B cell (primary cell): ENCODE measurements around the gene CST7. TPM values are rescaled to one million over a fixed set of nuclear protein-coding genes. Genes with fewer than 3 reads are reported as not detected.
A peak's percentile ranks its signal among the peaks of the same experiment; 100 is the strongest.

Experiments used
- ATAC-seq: fragments of 200-7000 bp; cut with Tn5 transposase; one replicate; pipeline ENCODE4 v1.10.0; 2021; ENCODE audit warnings: low read depth, mild to moderate bottlenecking, moderate number of reproducible peaks, moderate library complexity
- CTCF ChIA-PET: fragments of 350-600 bp; sonication (Branson Sonifier 250); formaldehyde crosslinking; loops from one replicate; lab custom pipeline; 2021; ENCODE audit warnings: antibody characterized with exemption, inconsistent platforms; lab: Charles Lee
- POLR2A ChIA-PET: fragments of 350-600 bp; sonication (Branson Sonifier 250); formaldehyde crosslinking; loops from one replicate; lab custom pipeline; 2021; ENCODE audit warnings: antibody characterized with exemption; lab: Charles Lee
- DNase-seq: peaks from one replicate; pipeline ENCODE4 v3.0.0; 2013
- H2AFZ ChIP-seq: 2 replicates; pipeline ENCODE4 v1.6.1; 2012; ENCODE audit warnings: mild to moderate bottlenecking, low read depth, low read length; ENCODE audit not compliant: insufficient read depth, poor library complexity, severe bottlenecking
- H3K27ac ChIP-seq, 2 donors: 1 replicate in 1 of 2; 2 replicates in 1 of 2; pipeline ENCODE4 v1.5.1; 2012 to 2013; ENCODE audit warnings: low read length in 2 of 2, mild to moderate bottlenecking in 2 of 2, moderate library complexity in 1 of 2
- H3K27me3 ChIP-seq, 4 experiments: fragments of 200-600 bp in 1 of 4; sonication (generic) in 1 of 4; replicated peaks in 1 of 4; 1 replicate in 2 of 4; 2 replicates in 2 of 4; pipeline versions ENCODE4 v1.6.1 to v1.7.0; 2013 to 2016; ENCODE audit warnings: low read length in 3 of 4, mild to moderate bottlenecking in 2 of 4, mixed read lengths in 1 of 4, moderate library complexity in 1 of 4; ENCODE audit not compliant: insufficient read depth in 4 of 4, control insufficient read depth in 3 of 4; ENCODE audit errors: control extremely low read depth in 1 of 4
- H3K36me3 ChIP-seq, 2 experiments: replicated peaks in 1 of 2; 1 replicate in 1 of 2; 2 replicates in 1 of 2; pipeline versions ENCODE4 v1.6.1 to v1.7.1; 2013; ENCODE audit warnings: low read length in 1 of 2; ENCODE audit not compliant: insufficient read depth in 2 of 2, control insufficient read depth in 1 of 2; ENCODE audit errors: control extremely low read depth in 1 of 2, extremely low read depth in 1 of 2
- H3K4me1 ChIP-seq, 2 donors: fragments of 200-600 bp in 1 of 2; sonication (generic) in 1 of 2; 1 replicate in 1 of 2; 2 replicates in 1 of 2; pipeline versions ENCODE4 v1.5.1 to v1.6.1; 2013 to 2017; ENCODE audit warnings: low read length in 2 of 2; ENCODE audit not compliant: control insufficient read depth in 2 of 2, insufficient read depth in 2 of 2
- H3K4me2 ChIP-seq: replicated peaks from 2 replicates; pipeline ENCODE3; 2012; ENCODE audit warnings: mild to moderate bottlenecking, low read depth, low read length; ENCODE audit not compliant: poor library complexity, severe bottlenecking
- H3K4me3 ChIP-seq, 5 experiments: fragments of 200-600 bp in 1 of 5; sonication (generic) in 1 of 5; 1 replicate in 3 of 5; 2 replicates in 2 of 5; pipeline versions ENCODE4 v1.5.1 to v1.7.0; 2011 to 2016; ENCODE audit warnings: low read length in 4 of 5, mild to moderate bottlenecking in 4 of 5, low read depth in 2 of 5, control low read depth in 1 of 5, moderate library complexity in 1 of 5; ENCODE audit not compliant: insufficient read depth in 1 of 5; ENCODE audit errors: control extremely low read depth in 1 of 5, extremely low read depth in 1 of 5
- H3K79me2 ChIP-seq: fragments of 200-600 bp; sonication (generic); one replicate; pipeline ENCODE4 v1.6.0; 2016; ENCODE audit warnings: low read length; ENCODE audit not compliant: control insufficient read depth, insufficient read depth
- H3K9ac ChIP-seq: fragments of 200-600 bp; sonication (generic); 2 replicates; pipeline ENCODE4 v1.6.1; 2017; ENCODE audit warnings: mild to moderate bottlenecking, low read length, moderate library complexity
- H3K9me3 ChIP-seq, 3 donors: one replicate each; pipeline versions ENCODE4 v1.6.1 to v1.7.1; 2013; ENCODE audit warnings: low read length in 2 of 3; ENCODE audit not compliant: control insufficient read depth in 2 of 3, insufficient read depth in 1 of 3; ENCODE audit errors: control extremely low read depth in 1 of 3
- H4K20me1 ChIP-seq: 2 replicates; pipeline ENCODE4 v1.6.0; 2012; ENCODE audit warnings: mild to moderate bottlenecking, low read length; ENCODE audit not compliant: insufficient read depth, control insufficient read depth, poor library complexity, severe bottlenecking
- H3K27ac Mint-ChIP-seq: one replicate; pipeline ENCODE4 v1.8.0; 2021; ENCODE audit warnings: mixed read lengths
- H3K27me3 Mint-ChIP-seq: one replicate; pipeline ENCODE4 v1.8.0; 2021; ENCODE audit warnings: mixed read lengths
- H3K4me1 Mint-ChIP-seq: one replicate; pipeline ENCODE4 v1.8.0; 2021; ENCODE audit warnings: mixed read lengths
- H3K4me3 Mint-ChIP-seq: one replicate; pipeline ENCODE4 v1.8.0; 2021; ENCODE audit warnings: mixed read lengths
- H3K9me3 Mint-ChIP-seq: one replicate; pipeline ENCODE4 v1.8.0; 2022; ENCODE audit warnings: mixed read lengths; ENCODE audit not compliant: insufficient read depth
- EZH2 ChIP-seq: IDR thresholded peaks from 2 replicates; pipeline ENCODE4 v1.6.1; 2012; ENCODE audit warnings: borderline replicate concordance, low read depth, mild to moderate bottlenecking, moderate library complexity, low read length; ENCODE audit not compliant: insufficient read depth, poor library complexity, severe bottlenecking
- WGBS: methylation state at CpG from one replicate; pipeline ENCODE4 v1.1.5; 2013; ENCODE audit warnings: missing lambda C conversion rate; ENCODE audit not compliant: insufficient coverage; 5-methylcytosine and 5-hydroxymethylcytosine counted together
- intact Hi-C: fragments of 100-400 bp; cut with micrococcal nuclease; formaldehyde crosslinking; loops from one replicate; pipeline ENCODE4 v1.10.0; 2022
- polyA plus RNA-seq: library from polyadenylated mRNA; depleted of rRNA; stranded (reverse); fragments of >200 nt; gene quantifications from 2 replicates; pipeline ENCODE4 v1.2.3, GENCODE V29; 2012
- total RNA-seq, 2 donors: library from RNA; stranded (reverse); fragments of 120-200 nt in 1 of 2; gene quantifications; 1 replicate in 1 of 2; 2 replicates in 1 of 2; pipeline versions ENCODE4 v1.2.3 to v1.2.4, GENCODE V29; 2013 to 2022
- TF ChIP-seq, protein P1 (sequence below): fragments of 200-600 bp; IDR thresholded peaks from one replicate; pipeline ENCODE4 v1.8.0; 2022; ENCODE audit warnings: antibody characterized with exemption, mild to moderate bottlenecking

CST7 gene
- total and polyA plus RNA-seq, 2 donors (not counting 1 experiment from before 2014, with no cell fraction given): 0.94 to 3.4 TPM

DNA sequence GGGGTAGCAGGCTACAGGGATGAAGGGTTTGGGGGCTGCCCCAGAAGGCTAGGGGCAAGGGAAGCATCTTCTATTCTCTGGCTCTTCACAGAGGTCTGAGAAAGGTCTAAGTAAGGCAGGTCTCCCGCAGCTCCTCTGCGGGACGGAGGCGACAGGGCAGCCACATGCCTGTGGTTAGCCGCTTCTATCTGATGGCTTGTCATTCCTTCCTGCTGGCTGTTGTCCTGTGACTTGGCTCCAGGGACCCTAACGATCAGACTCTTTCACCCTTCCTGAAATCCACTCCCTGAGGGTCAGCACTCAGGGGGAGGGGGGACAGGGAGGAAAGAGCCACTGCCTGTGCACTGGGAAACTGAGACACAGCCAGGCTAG is 673 bp downstream of the CST7 start:
- no peaks in the 10 kb centered on the region for H3K79me2 ChIP-seq
- H3K9me3 ChIP-seq: peaks cover 0 to 6% (median 0%) of the 10 kb centered on the region in 3 donors
- TF ChIP-seq, protein P1, sequence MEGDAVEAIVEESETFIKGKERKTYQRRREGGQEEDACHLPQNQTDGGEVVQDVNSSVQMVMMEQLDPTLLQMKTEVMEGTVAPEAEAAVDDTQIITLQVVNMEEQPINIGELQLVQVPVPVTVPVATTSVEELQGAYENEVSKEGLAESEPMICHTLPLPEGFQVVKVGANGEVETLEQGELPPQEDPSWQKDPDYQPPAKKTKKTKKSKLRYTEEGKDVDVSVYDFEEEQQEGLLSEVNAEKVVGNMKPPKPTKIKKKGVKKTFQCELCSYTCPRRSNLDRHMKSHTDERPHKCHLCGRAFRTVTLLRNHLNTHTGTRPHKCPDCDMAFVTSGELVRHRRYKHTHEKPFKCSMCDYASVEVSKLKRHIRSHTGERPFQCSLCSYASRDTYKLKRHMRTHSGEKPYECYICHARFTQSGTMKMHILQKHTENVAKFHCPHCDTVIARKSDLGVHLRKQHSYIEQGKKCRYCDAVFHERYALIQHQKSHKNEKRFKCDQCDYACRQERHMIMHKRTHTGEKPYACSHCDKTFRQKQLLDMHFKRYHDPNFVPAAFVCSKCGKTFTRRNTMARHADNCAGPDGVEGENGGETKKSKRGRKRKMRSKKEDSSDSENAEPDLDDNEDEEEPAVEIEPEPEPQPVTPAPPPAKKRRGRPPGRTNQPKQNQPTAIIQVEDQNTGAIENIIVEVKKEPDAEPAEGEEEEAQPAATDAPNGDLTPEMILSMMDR: no peak
- TF ChIP-seq EZH2: no peak
- no peak overlapping the region for H3K27ac ChIP-seq
- peaks cover 7% of the 10 kb centered on the region for H3K4me1 Mint-ChIP-seq
- CTCF ChIA-PET: no interaction called here
- intact Hi-C loops: no loop called here
- peak overlapping the region in 1 of 5 experiments; percentile 41 for H3K4me3 ChIP-seq
- DNase-seq (no peak), ATAC-seq (no peak)
- H3K4me3 Mint-ChIP-seq: no peak overlapping the region
- peaks cover 28% of the 10 kb centered on the region for H3K27me3 Mint-ChIP-seq
- POLR2A ChIA-PET: no interaction called here
- H2AFZ ChIP-seq: no peak overlapping the region
- H3K36me3 ChIP-seq: no peaks in the 10 kb centered on the region
- no peaks in the 10 kb centered on the region for H4K20me1 ChIP-seq
- no peak overlapping the region for H3K27ac Mint-ChIP-seq
- H3K9me3 Mint-ChIP-seq: peaks cover 15% of the 10 kb centered on the region
- H3K4me1 ChIP-seq: peaks cover under 1 to 7% of the 10 kb centered on the region in 2 donors
- no peak overlapping the region for H3K4me2 ChIP-seq
- H3K27me3 ChIP-seq: peaks cover 0 to 6% (median 2%) of the 10 kb centered on the region in 4 experiments
- H3K9ac ChIP-seq: no peak overlapping the region
- 6% methylated on average over 5 of the region's 6 CpGs for WGBS

DNA sequence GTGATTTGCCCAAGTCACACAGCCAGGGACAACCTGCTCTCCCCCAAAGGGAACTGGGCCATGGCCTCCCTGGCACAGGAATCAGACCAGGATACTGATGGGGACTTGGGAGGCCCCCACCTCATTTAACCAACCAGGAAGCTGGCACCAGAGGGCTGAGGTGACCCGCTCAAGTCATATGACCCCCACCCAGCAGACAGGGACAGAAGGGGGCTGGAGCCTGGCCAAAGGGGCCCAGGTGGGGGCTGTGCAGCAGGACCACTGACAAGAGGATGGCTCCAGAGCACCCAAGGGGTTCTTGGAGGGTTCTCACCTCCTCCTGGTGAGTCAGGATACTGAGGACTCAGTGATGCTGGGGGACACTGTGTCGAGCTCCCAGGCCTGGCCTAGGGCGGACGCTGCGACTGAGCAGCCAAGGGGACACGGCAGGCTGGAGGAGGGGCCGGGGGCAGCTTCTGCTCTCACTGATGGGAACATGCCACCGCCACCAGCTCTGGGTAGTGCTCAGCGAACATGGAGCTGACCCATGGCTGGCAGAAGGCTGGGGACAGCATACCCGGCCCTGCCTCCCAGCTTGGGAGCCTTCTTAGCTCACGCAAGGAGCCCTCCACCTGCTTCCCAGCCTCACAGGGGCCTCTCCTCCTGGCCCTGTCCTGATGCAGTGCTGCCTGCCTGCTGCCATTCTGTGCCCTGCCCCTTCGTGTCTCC is 1.2 kb downstream of the CST7 start:
- peaks cover 5 to 12% of the 10 kb centered on the region in 2 donors for H3K4me1 ChIP-seq
- ATAC-seq: no peak
- Mint-ChIP-seq H3K27me3 (peaks cover 28% of the 10 kb centered on the region), H3K27ac (no peak overlapping the region), H3K4me3 (no peak overlapping the region), H3K4me1 (peaks cover 12% of the 10 kb centered on the region), H3K9me3 (peaks cover 14% of the 10 kb centered on the region)
- H3K4me2 ChIP-seq: no peak overlapping the region
- 94% methylated on average over 11 of the region's 12 CpGs for WGBS
- TF ChIP-seq, protein P1: no peak
- TF ChIP-seq EZH2: no peak
- no peaks in the 10 kb centered on the region for H3K36me3 ChIP-seq
- ChIA-PET POLR2A (no interaction called here), CTCF (no interaction called here)
- no peak overlapping the region for H3K9ac ChIP-seq
- peaks cover 0 to 6% (median 0%) of the 10 kb centered on the region in 3 donors for H3K9me3 ChIP-seq
- H3K4me3 ChIP-seq: peak overlapping the region in 1 of 5 experiments; percentile 42
- H3K27ac ChIP-seq: no peak overlapping the region
- no peaks in the 10 kb centered on the region for H3K79me2 ChIP-seq
- H2AFZ ChIP-seq: no peak overlapping the region
- intact Hi-C loops: no loop called here
- H3K27me3 ChIP-seq: peaks cover 0 to 6% (median 2%) of the 10 kb centered on the region in 4 experiments
- H4K20me1 ChIP-seq: no peaks in the 10 kb centered on the region
- DNase-seq: no peak
